ENCODE results near the gene CAMTA1. TPM values are rescaled to one million over a fixed set of nuclear protein-coding genes. Genes with fewer than 3 reads are reported as not detected.

Gene CAMTA1
- total RNA-seq, 1 donor from 2014 or later: 114 TPM

DNA sequence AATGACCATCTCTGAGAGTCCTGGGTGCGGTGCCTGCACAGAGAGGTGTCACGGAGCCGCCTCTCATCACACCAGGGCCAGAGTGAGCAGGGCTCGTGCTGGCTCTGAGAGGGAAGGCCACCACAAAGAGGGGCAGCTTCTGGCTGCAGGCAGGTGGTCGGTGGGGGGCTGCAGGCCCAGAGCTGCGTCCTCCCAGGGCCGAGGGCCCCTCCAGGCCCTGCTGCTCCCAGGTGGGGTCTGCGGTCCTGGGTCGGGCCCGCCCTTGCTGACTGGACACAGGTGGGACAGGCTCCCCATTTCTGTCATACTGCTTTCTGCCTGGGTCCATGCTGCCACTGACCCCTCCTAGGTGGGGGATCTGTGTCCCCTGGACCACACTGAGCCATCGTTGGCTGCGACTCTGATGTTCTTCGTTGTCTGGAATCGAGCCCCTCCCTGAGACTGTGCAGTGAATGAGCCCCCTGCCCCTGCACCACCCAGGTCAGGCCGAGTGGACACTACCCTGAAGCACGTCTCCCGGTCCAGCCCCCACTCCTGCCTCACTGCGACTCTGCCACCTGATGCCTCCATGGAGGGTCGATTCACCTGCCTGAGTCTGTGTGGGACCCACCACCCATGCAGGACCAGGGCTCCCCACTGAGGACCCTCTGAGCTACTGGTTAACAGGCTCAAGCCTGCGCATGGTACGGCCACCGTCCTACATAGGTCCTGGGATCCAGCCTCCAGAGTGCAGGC, 653.8 kb downstream of the CAMTA1 start:
- intact Hi-C loops (cut with DNase I): no loop called here

GRCh38 chr1:7440154-7440553, 654.9 kb downstream of the CAMTA1 start:
- no peak for DNase-seq (ENCODE audit: low spot score)
- intact Hi-C loops (cut with DNase I): no loop called here

More for the DNA sequence above, 653.8 kb downstream of the CAMTA1 start:
- DNase-seq (ENCODE audit: low spot score): no peak

DNA sequence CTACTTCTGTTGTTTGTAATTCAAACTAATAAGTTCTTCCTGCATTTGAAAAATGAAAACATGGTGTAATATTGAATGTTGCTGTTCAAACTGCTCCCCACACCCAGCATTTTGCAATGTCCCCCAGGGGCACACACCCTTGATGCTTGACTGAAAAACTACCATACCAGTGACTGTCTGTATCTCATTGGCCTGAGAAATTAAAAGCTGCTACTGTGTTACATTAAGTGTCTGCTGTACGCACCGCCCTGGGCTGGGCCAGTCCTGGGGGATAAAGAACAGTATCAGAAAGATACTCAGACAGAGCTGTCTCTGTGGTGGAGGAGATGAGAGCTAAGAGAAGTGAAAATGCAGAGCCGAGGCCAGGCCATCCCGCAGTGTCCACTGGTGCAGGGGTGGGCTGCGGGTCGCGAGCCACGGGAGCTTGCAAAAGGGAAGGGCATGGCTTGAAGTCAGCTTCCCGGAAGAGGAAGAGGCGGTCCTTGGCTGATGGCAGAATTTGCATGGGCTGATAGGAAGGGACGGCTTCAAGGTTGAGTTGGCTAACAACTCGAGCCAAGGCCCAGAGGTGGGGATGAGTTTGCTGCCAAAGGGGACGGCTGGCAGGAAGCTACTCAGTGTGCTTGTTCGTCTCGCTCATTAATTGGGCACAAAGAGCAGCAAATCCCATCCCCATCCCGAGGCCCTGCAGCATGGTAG, 656.0 kb downstream of the CAMTA1 start:
- intact Hi-C loops (cut with DNase I): no loop called here
- DNase-seq (ENCODE audit: low spot score): no peak

DNA sequence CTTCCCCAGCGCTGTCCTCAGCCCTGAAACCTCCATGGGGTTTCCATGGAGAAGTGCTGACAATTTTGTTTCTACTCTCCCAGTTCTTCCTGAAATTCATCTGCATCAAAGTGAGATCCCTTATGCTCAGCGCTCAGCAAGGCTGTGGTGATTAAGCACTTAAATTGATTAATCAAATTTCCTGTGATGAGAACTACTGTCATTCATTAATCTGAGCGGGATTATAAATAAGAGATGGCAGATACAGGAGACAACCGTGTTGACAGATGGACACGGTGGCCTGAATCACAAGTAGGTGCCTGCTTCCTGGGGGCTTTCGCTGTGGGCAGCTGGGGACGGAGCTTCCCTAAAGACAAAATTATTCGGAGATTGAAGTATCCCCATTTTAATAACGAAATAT, 656.8 kb downstream of the CAMTA1 start:
- intact Hi-C loops (cut with DNase I): no loop called here
- no peak for DNase-seq (ENCODE audit: low spot score)

DNA sequence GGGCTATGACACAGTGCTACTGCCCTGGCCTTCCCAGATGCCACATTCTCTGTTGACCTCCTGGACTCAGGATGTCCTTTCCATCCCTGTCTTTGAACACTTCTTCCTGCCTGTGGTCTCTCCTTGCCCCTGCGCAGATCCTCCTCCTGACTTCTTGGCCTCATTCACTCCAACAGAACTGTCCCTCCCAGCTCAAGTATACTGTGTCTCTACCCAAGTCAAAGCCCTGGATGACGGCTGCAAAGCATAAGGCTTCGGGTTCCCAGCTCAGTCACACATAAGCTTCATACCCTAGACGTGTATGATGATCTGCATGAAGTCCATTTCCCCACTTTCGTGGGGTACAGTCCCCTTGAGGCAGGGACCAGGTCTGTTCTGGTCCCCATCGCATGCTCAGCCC, 657.7 kb downstream of the CAMTA1 start:
- no peak for DNase-seq (ENCODE audit: low spot score)
- intact Hi-C loops (cut with DNase I): no loop called here

DNA sequence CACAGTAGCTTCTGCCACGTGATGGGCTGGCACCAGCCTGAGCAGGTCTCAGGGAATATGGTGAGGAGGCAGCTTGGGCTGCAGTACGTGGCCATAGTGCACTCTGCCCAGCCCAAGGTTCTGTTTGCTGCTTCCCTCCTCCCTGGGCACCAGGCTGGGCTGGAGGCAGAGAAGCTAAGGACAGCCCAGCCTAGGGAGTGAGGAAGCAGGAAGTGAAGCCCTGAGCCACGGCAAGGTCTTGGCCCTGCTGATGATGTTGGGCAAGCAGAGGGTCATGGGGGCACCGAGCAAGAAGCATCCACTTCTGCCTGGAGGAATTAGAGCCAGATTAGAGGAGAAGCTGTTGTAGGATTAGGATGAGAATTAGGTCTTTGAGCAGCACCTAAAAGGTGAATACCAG, 659.1 kb downstream of the CAMTA1 start:
- intact Hi-C loops (cut with DNase I): no loop called here

DNA sequence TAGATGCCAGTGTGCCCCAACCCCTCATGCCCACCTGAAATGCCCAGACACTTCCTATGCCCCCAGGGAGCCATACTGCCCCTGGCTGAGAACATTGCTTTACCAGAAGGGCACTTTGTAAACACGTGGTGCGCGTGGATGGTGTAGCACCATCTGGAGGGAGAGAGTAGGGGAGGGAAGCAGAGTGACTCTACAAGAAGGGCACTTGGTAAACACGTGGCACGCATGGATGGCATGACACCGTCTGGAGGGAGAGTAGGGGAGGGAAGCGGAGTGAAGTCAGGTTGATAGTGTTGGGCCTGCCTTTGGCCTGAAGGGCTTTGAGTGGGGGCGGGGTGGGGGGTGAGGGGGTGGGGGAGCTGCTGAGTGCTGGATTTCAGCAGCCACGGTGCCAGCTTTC, 661.8 kb downstream of the CAMTA1 start:
- intact Hi-C loops (cut with DNase I): no loop called here
- DNase-seq (ENCODE audit: low spot score): no peak

More for the DNA sequence above, 659.1 kb downstream of the CAMTA1 start:
- DNase-seq (ENCODE audit: low spot score): no peak

DNA sequence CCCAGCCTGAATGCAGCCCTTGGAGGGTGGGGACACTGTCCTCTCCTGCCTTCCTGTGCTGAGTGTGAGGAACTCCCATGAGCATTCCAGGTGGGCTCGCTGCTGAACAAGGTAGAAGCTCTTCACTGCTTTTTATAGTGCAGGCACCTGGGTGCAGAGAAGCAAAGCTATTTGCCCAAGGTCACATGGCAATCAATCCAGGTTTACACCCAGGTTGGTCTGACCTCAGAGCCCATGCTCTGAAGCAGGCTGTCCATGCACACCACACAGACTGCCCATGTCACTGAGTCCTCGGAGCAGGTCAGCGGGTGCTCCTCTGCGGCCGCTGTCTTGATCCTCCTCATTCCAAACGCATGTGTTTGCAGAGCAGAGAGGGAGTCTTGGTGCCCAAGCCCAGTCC, 662.5 kb downstream of the CAMTA1 start:
- no peak for DNase-seq (ENCODE audit: low spot score)
- intact Hi-C loops (cut with DNase I): no loop called here

DNA sequence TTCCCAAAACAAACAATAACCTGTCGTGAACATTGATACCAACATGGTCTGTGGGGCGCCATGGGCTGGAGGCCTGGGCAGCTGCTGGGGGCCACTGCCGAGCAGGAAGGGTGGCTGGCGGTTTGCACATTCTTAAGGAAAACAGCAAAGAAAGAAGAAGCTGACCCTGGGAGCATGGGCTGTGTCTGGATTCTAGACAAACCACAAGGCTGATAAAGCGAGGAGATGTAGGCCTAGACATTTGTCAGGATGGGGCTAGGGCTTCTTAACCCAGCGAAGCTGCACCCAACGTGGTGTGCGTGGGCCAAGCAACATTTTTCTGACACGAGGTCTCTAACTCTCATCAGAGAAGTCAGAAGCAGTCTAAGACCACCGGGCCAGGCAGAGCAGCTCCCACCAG, 663.7 kb downstream of the CAMTA1 start:
- DNase-seq (ENCODE audit: low spot score): no peak
- intact Hi-C loops (cut with DNase I): no loop called here

DNA sequence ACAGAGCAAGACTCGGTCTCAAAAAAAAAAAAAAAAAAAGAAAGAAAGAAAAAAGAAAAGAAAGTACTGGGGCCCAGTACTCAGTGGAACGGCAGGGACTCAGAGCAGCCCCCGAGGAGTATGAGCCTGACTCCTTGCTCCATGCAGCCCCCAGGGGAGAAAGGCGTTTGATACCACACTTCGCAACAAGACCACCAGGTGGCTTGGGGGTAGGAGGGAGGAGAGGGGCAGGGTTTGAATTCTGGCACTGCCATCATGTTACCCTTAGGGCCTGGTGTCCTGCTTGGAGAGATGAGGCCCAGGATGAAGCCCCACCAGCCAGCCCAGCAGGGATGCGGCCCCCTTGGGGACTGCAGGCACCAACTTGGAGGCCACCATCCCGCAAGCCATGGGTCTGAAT, 664.5 kb downstream of the CAMTA1 start:
- intact Hi-C loops (cut with DNase I): no loop called here

DNA sequence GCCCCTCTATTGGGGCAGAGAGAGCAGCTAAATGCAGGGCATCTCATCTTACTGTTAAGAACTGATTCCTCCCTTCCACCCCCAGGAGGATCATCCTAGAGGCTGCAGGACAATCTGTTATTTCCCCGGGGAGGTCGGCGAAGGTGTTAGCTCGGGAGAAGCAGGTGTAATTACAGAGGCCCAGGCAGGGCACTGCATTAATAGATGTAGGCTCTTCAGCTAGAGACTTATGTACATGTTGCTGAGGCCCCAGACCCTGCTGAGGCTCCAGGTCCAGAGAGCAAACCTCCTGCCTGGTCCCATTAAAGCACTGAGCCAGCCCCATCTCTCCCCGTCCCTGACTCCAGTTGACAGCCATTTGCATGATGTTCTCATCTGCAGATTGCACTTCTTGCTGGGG, 665.6 kb downstream of the CAMTA1 start:
- intact Hi-C loops (cut with DNase I): no loop called here
- no peak for DNase-seq (ENCODE audit: low spot score)

More for the DNA sequence above, 664.5 kb downstream of the CAMTA1 start:
- no peak for DNase-seq (ENCODE audit: low spot score)

DNA sequence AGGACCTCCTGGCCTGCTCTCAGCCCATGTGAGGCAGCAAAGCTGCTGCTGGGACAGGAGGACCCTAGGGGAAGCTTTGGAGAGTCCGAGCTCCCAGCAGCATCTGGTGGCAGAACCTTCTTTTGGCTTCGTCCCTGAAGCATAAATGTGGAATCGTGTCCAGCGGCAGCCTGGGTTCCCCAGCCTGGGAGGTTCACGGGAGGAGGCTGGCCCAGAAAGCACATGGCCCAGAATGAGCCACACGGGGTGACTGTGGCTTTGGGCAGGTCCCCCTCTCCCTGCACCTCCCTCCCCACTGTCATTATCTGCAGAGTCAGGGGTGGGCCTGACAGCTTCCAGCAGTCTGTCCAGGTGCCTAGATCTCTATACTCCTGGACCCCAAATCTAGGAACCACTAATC, 667.8 kb downstream of the CAMTA1 start:
- intact Hi-C loops (cut with DNase I): no loop called here

DNA sequence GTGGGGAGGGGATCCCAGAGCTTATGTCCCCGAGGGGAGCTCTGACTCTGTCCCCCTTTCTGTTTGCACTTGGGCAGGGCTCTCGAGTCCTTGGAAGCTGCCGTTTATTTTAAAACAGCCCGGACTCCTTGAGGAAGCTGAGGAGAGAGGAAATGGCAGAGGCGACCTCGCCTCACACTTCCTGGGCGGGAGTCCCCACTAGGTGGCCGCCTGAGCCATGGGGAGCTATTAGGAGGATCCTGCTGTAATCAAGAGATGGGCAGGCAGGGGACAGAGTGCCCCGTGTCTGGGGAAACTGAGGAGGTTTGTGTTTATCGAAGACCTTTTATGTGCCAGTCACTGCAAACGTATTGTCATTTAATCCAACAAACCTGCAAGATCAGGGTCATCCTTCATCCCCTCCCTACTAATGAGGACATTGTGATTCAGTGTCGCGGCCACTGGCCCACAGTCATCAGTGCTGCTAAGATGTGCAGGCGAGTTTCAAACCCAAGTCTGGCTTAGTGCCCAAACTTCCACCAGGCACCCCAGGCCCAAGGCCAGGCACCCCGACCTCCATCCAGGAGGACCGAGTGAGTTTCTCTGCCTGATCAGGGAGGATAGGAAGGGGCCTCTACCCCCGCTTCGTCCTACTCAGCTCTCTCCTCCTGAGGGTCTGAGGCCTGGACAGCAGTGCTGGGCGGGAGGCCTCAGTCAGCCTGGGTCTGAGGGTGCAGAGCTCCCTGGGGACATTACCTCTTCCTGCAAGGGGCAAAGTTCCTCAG, 669.0 kb downstream of the CAMTA1 start:
- intact Hi-C loops (cut with DNase I): loop anchor here (2.0 kb wide), 1 partner anchor 193 kb away; no protein-coding TSS in a partner anchor
- no peak for DNase-seq (ENCODE audit: low spot score)

More for the DNA sequence above, 667.8 kb downstream of the CAMTA1 start:
- DNase-seq (ENCODE audit: low spot score): no peak

GRCh38 chr1:7454895-7455784, 669.9 kb downstream of the CAMTA1 start:
- DNase-seq (ENCODE audit: low spot score): no peak
- intact Hi-C loops (cut with DNase I): loop anchor here (2.0 kb wide), 1 partner anchor 192 kb away; no protein-coding TSS in a partner anchor

- intact Hi-C loops (cut with DNase I): loop anchor here (2.0 kb wide), 1 partner anchor 191 kb away; no protein-coding TSS in a partner anchor
- no peak for DNase-seq (ENCODE audit: low spot score)
These were observed 670.8 kb downstream of the CAMTA1 start for GRCh38 chr1:7455796-7456721.

DNA sequence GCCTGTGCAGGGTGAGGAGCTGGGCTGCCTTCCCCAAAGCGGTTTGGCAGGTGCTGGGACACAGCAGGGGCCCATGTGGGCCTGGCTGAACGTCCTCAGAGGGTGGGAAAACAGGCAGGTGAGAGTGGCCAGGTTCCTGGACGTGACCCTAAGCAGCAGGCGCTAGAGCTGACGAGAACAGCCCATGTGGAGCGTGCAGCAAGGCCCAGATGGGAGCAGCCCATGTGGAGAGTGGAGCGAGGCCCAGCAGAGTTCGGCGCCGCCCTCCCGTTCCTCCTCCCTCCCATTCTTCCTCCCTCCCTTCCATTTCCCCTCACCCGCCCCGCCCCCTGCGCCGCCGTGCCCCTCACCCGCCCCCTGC, 671.4 kb downstream of the CAMTA1 start:
- intact Hi-C loops (cut with DNase I): no loop called here
- no peak for DNase-seq (ENCODE audit: low spot score)

DNA sequence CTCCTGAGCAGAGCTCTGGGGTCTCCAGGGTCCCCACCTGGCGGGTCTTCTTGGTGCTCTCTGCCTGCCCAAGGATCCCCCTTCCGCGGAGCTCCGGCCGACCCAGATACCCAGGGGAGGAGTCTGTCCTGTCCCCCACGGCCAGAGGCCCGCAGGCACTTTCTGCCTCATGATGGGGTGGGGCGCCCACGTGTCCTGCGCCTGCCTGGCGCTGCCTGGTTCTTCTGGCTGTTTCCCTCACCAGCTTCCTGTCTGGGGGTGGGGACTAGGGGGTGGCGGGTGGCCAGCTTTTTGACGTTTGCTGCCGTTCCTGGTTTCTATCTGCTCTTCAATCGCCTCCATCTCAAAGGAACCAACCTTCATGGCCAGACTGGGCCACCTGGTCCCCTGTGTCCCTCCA, 672.6 kb downstream of the CAMTA1 start:
- intact Hi-C loops (cut with DNase I): no loop called here
- DNase-seq (ENCODE audit: low spot score): no peak

- no peak for DNase-seq (ENCODE audit: low spot score)
- intact Hi-C loops (cut with DNase I): no loop called here
These were observed 673.7 kb downstream of the CAMTA1 start for GRCh38 chr1:7458946-7459345.
